K562 (cell line): ENCODE measurements around the gene PLXNB1. TPM values are rescaled to one million over a fixed set of nuclear protein-coding genes. Genes with fewer than 3 reads are reported as not detected.

ENCODE experiments used
- ATAC-seq: fragments of 200-7000 bp; cut with Tn5 transposase; 3 replicates; pipeline ENCODE4 v1.9.1; 2020; ENCODE audit warnings: moderate library complexity
- BruUV-seq: library from RNA; stranded (reverse); fragments of 400-500 nt; replicated peaks from 2 replicates; lab custom pipeline; 2021; lab: Mats Ljungman, UMichigan
- CTCF ChIA-PET: fragments of 300-600 bp; formaldehyde crosslinking; extraction: SDS; loops from one replicate; lab custom pipeline; 2021; ENCODE audit warnings: low intra/inter-chr PET ratio; lab: Yijun Ruan, JAX
- POLR2A ChIA-PET: fragments of 300-600, 350-650 bp; sonication (Branson Sonifier 250); formaldehyde crosslinking; extraction: SDS; loops from one replicate; lab custom pipeline; 2021; ENCODE audit warnings: antibody characterized with exemption, inconsistent platforms; lab: Yijun Ruan, JAX
- DNase-seq, 4 experiments: peaks; one replicate each; pipeline versions ENCODE4 v3.0.0 to v3.0.0-alpha.2; 2011 to 2018; ENCODE audit warnings: low spot score in 3 of 4, mixed read lengths in 3 of 4; ENCODE audit errors: extremely low read depth in 1 of 4
- FAIRE-seq: peaks from 2 replicates; lab custom pipeline; 2011; peaks lifted over from hg19 to GRCh38; lab: Jason Lieb, UNC
- H2AFZ ChIP-seq: 2 replicates; pipeline ENCODE4 v1.6.0; 2011; ENCODE audit warnings: low read depth, low read length, control low read depth, inconsistent platforms
- H3K27ac ChIP-seq: fragments of 200-600 bp; 3 replicates; pipeline ENCODE4 v1.8.0; 2011; ENCODE audit warnings: low read depth, mild to moderate bottlenecking, control low read depth, inconsistent platforms, low read length, moderate library complexity, mixed read lengths; ENCODE audit errors: extremely low read depth
- H3K27me3 ChIP-seq, 2 experiments: fragments of 300-600 bp in 1 of 2; 2 replicates in 1 of 2; 3 replicates in 1 of 2; pipeline versions ENCODE4 v1.6.0 to v1.8.0; 2011; ENCODE audit warnings: inconsistent platforms in 2 of 2, low read length in 2 of 2, mild to moderate bottlenecking in 1 of 2, mixed read lengths in 1 of 2, moderate library complexity in 1 of 2; ENCODE audit not compliant: control insufficient read depth in 2 of 2, insufficient read depth in 2 of 2
- H3K36me3 ChIP-seq: fragments of 300-600 bp; 3 replicates; pipeline ENCODE4 v1.8.0; 2011; ENCODE audit warnings: mild to moderate bottlenecking, low read length, inconsistent platforms; ENCODE audit not compliant: control insufficient read depth, insufficient read depth
- H3K4me1 ChIP-seq, 2 experiments: fragments of 200-600 bp in 1 of 2; replicated peaks in 1 of 2; 2 replicates in 1 of 2; 3 replicates in 1 of 2; pipeline versions ENCODE4 v1.5.1 to v1.8.0; 2011; ENCODE audit warnings: inconsistent platforms in 2 of 2, low read length in 2 of 2, mild to moderate bottlenecking in 1 of 2, mixed read lengths in 1 of 2, moderate library complexity in 1 of 2; ENCODE audit not compliant: control insufficient read depth in 2 of 2, insufficient read depth in 2 of 2
- H3K4me2 ChIP-seq: 2 replicates; pipeline ENCODE4 v1.6.1; 2011; ENCODE audit warnings: low read length, control low read depth, inconsistent platforms, mixed read lengths; ENCODE audit not compliant: insufficient read depth
- H3K4me3 ChIP-seq: fragments of 200-600 bp; sonication (generic), shearing (Covaris generic); 2 replicates; pipeline ENCODE4 v1.5.1; 2016; ENCODE audit warnings: control low read depth, inconsistent platforms
- H3K79me2 ChIP-seq: fragments of 200-600 bp; 3 replicates; pipeline ENCODE4 v1.8.0; 2011; ENCODE audit warnings: low read length, inconsistent platforms; ENCODE audit not compliant: control insufficient read depth, insufficient read depth
- H3K9ac ChIP-seq, 2 experiments: 2 replicates each; pipeline versions ENCODE4 v1.6.0 to v1.6.1; 2011; ENCODE audit warnings: low read depth in 2 of 2, low read length in 2 of 2, control low read depth in 1 of 2, inconsistent platforms in 1 of 2, mild to moderate bottlenecking in 1 of 2, mixed read lengths in 1 of 2; ENCODE audit not compliant: insufficient read depth in 1 of 2
- H3K9me1 ChIP-seq: one replicate; pipeline ENCODE4 v1.6.0; 2011; ENCODE audit warnings: inconsistent platforms, mild to moderate bottlenecking, low read length, moderate library complexity; ENCODE audit not compliant: control insufficient read depth, insufficient read depth
- H3K9me3 ChIP-seq: replicated peaks from 2 replicates; pipeline ENCODE4 v1.5.1; 2011; ENCODE audit warnings: low read depth, low read length, inconsistent platforms; ENCODE audit not compliant: control insufficient read depth, insufficient read depth
- H4K20me1 ChIP-seq: replicated peaks from 2 replicates; pipeline ENCODE4 v1.6.1; 2011; ENCODE audit warnings: low read length, inconsistent platforms, mixed read lengths; ENCODE audit not compliant: control insufficient read depth, insufficient read depth
- CTCFL ChIP-seq: IDR thresholded peaks from 2 replicates; pipeline ENCODE4 v1.6.1; 2011; ENCODE audit warnings: borderline replicate concordance, low read depth, mild to moderate bottlenecking, moderate library complexity, low read length; ENCODE audit not compliant: insufficient read depth, poor library complexity, severe bottlenecking
- HMG20B ChIP-seq: fragments of 250-450 bp; sonication (Bioruptor Pico); IDR thresholded peaks from 2 replicates; pipeline ENCODE4 v1.5.0; 2021; ENCODE audit warnings: mild to moderate bottlenecking
- TCF15 ChIP-seq: fragments of 250-450 bp; sonication (Bioruptor Pico); IDR thresholded peaks from 2 replicates; pipeline ENCODE4 v1.8.0; 2022; ENCODE audit warnings: moderate library complexity, mild to moderate bottlenecking, inconsistent platforms
- YBX1 ChIP-seq: fragments of 450-650 bp; IDR thresholded peaks from 2 replicates; pipeline ENCODE4 v1.7.1; 2016; ENCODE audit warnings: mild to moderate bottlenecking
- ZNF766 ChIP-seq: fragments of 200-800 bp; sonication (Bioruptor generic); conservative IDR thresholded peaks from 2 replicates; pipeline ENCODE4 v1.6.1; 2016; ENCODE audit warnings: missing genetic modification characterization, missing compliant biosample characterization
- WGBS: fragments of 100-300 bp; shearing (Covaris generic); methylation state at CpG from one replicate; pipeline ENCODE4 v1.1.6; 2016; ENCODE audit warnings: low coverage, mixed read lengths; ENCODE audit not compliant: insufficient coverage; ENCODE audit errors: missing lambda C conversion rate; 5-methylcytosine and 5-hydroxymethylcytosine counted together
- in situ Hi-C: fragments of 300-500 bp; cut with MboI; formaldehyde crosslinking; loops from 4 replicates; pipeline ENCODE4 v1.15.0; 2018; ENCODE audit warnings: inconsistent platforms, mixed read lengths
- intact Hi-C: fragments of 100-400 bp; cut with micrococcal nuclease; formaldehyde crosslinking; loops from 2 replicates; pipeline ENCODE4 v1.14.2; 2022
- polyA plus RNA-seq, 8 experiments: library from polyadenylated mRNA; depleted of rRNA in 4 of 8; stranded (reverse) in 5 of 8; unstranded in 3 of 8; fragments of >200 nt; fragmentation: Nextera tagmentation in 2 of 8; fragmentation: Illumina TruSeq in 1 of 8; extraction: Ambion mirVana in 2 of 8; extraction: Trizol in 1 of 8; gene quantifications; 2 replicates each; pipeline versions ENCODE4 v1.2.1 to v1.2.3, GENCODE V29; 2011 to 2014; ENCODE audit warnings: inconsistent platforms in 1 of 8, missing spikeins in 1 of 8
- total RNA-seq, 7 experiments: library from RNA; depleted of rRNA in 6 of 7; stranded (reverse); fragments of >200 nt in 6 of 7; fragmentation: Illumina TruSeq in 2 of 7; extraction: Trizol in 2 of 7; gene quantifications; 2 replicates each; pipeline versions ENCODE4 v1.2.1 to v1.2.3, GENCODE V29; 2011 to 2021; ENCODE audit warnings: low replicate concordance in 1 of 7
- TF ChIP-seq, protein P1 (sequence below): sonication (generic); formaldehyde crosslinking; IDR thresholded peaks from 2 replicates; pipeline ENCODE4 v1.8.0; 2022; ENCODE audit warnings: mild to moderate bottlenecking, missing genetic modification reagents

The PLXNB1 gene
- total and polyA plus RNA-seq, 9 of the 15 experiments (the other 6 are each of a cell fraction or from before 2014, with no cell fraction given): 0.17 to 17.4 (median 6.0) TPM

DNA sequence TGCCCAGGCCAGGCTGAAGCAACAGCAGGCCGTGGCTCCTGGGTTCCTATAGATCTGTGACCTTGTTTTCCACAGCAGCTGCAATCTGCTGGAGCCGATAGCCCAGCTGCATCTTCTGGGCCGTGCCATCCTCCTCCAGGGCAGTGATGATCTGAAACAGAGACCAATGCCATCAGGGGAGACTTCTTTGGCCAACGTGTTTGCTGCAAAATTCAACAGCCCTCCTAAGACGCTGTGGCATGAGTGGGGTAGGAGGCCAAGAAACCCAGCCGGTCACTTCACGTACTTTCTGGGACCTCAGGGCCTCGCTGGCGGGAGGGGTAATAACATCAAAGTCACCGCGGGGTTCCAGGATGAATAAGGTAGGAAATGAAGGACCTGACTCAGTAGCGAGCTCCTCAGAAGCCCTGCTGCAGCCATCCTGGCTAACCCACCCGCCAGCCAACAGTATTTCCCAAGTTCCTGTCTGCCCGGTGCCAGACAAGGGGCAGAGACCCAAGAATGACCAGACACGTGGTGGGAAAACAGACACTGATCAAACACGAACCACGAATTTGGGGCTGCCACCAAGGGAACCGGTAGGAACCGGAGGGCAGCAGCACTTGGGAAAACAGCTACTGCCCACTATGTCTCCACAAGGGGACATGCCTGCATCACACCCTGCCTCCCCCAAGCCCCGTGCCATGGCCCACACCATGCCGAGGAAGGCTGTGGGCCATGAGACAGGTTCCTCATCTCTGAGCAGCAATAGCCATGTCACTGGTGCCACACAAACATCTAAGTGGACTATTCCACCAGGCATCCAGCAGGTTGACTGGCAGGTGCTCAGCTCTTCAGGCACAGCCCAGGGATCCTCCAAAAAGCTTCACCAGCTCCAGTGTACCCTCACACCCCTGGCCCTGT lies 25.2 kb downstream of the PLXNB1 start (continued):
- no peak for TF ChIP-seq CTCFL
- TF ChIP-seq ZNF766 (CRISPR knock-in tag): no peak
- TF ChIP-seq, all 486 proteins: peak for 0

DNA sequence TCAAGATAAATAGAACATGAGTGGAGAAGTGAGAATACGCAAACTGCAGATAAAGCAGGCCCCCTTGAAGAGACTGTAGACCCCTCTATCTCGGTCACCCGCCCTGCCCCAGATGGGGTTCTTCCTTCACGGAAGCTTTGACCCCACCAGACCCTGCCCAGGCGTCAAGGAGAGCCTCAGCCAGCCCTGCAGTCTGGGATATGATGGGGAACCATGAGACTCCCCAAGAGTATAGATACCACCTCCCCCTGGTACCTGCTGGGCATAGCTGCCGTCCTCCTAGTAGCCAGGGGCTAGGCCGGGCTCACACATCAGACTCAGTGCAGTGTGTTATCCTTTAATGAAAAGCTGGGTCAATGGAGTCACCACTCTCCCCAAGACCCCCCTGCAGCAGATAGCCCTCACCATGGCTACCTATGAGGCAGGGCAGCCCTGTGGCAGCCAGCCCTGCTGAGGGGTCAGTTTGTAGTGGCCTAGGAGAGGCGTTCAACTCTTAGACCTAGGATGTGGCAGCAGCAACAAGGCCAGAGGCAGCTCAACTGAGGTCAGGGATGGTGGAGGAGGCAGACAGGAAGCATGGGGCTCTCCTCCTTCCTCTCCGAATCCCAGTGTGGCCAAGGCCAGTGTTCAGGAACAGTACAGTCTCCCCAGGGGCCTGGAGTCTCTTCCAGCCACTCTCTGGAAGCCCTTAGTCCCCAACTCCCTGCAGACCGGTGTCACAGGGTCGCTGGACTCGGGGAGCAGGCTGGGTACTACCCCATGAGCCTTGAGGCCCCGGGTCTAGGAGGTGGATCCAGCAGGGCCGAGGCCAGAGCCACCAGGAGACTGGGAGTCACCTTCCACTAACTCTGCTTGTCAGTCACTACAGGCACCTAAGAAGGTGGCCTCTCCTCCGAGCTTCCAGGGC lies 26.1 kb downstream of the PLXNB1 start:
- Histone ChIP-seq H3K9me3 (no peaks in the 10 kb centered on the region), H3K4me1 (peaks cover 0 to 5% of the 10 kb centered on the region in 2 experiments; a peak in 1 of 5 replicates), H3K27me3 (no peaks in the 10 kb centered on the region), H3K9ac (no peak overlapping the region), H2AFZ (no peak overlapping the region), H3K4me2 (no peak overlapping the region), H3K9me1 (no peaks in the 10 kb centered on the region), H3K27ac (no peak overlapping the region), H3K36me3 (no peaks in the 10 kb centered on the region), H4K20me1 (0 out of 2 replicates have a peak, but pooled peaks cover 4% of the 10 kb centered on the region), H3K79me2 (no peaks in the 10 kb centered on the region), H3K4me3 (no peak overlapping the region)
- TF ChIP-seq TCF15 (CRISPR knock-in tag) (no peak), HMG20B (CRISPR knock-in tag) (no peak), YBX1 (no peak)
- TF ChIP-seq, protein P1, sequence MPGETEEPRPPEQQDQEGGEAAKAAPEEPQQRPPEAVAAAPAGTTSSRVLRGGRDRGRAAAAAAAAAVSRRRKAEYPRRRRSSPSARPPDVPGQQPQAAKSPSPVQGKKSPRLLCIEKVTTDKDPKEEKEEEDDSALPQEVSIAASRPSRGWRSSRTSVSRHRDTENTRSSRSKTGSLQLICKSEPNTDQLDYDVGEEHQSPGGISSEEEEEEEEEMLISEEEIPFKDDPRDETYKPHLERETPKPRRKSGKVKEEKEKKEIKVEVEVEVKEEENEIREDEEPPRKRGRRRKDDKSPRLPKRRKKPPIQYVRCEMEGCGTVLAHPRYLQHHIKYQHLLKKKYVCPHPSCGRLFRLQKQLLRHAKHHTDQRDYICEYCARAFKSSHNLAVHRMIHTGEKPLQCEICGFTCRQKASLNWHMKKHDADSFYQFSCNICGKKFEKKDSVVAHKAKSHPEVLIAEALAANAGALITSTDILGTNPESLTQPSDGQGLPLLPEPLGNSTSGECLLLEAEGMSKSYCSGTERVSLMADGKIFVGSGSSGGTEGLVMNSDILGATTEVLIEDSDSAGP (CRISPR knock-in tag): no peak
- in situ Hi-C loops: loop anchor here (5.0 kb wide), 1 partner anchor 34 kb away; no protein-coding TSS in a partner anchor
- intact Hi-C loops: loop anchor here (5.0 to 10.0 kb wide), 3 partner anchors 101 to 209 kb away; partner anchors contain the start of gene SHISA5
- ATAC-seq: no peak
- POLR2A ChIA-PET: no interaction called here
- no peak for FAIRE-seq
- no peak for DNase-seq
- no TSS peak for BruUV-seq
- CTCF ChIA-PET: no interaction called here
- 43% methylated on average over 15 of the region's 15 CpGs for WGBS
